AG04450 (cell line): ENCODE data around the gene L3HYPDH. TPM values are rescaled to one million over a fixed set of nuclear protein-coding genes. Genes with fewer than 3 reads are reported as not detected.

ENCODE experiments used
- CTCF ChIA-PET: fragments of 300-600, 350-600 bp; formaldehyde crosslinking; extraction: SDS; loops from one replicate; lab custom pipeline; 2022; ENCODE audit warnings: antibody characterized with exemption, inconsistent platforms; lab: Charles Lee
- POLR2A ChIA-PET: fragments of 350-600 bp; formaldehyde crosslinking; extraction: SDS; loops from one replicate; lab custom pipeline; 2021; ENCODE audit warnings: antibody characterized with exemption, inconsistent platforms; lab: Yijun Ruan, JAX
- DNase-seq: peaks from one replicate; pipeline ENCODE4 v3.0.0-alpha.2; 2011; ENCODE audit warnings: low read depth, low spot score
- H3K27ac ChIP-seq: one replicate; pipeline ENCODE4 v1.5.1; 2012; ENCODE audit warnings: low read depth, low read length, control low read depth
- H3K27me3 ChIP-seq: one replicate; pipeline ENCODE4 v1.6.0; 2012; ENCODE audit warnings: low read length; ENCODE audit not compliant: control insufficient read depth, insufficient read depth
- H3K4me3 ChIP-seq: 2 replicates; pipeline ENCODE4 v1.5.1; 2011; ENCODE audit warnings: mild to moderate bottlenecking, low read depth, low read length, control low read depth
- H3K9me3 ChIP-seq: 2 replicates; pipeline ENCODE4 v1.5.1; 2012; ENCODE audit warnings: low read length; ENCODE audit not compliant: control insufficient read depth, insufficient read depth
- CTCF ChIP-seq: IDR thresholded peaks from 2 replicates; pipeline ENCODE4 v1.5.1; 2011; ENCODE audit warnings: low read depth, low read length, control low read depth, inconsistent platforms
- polyA plus RNA-seq: library from polyadenylated mRNA; depleted of rRNA; stranded (reverse); fragments of >200 nt; gene quantifications from 2 replicates; pipeline ENCODE4 v1.2.3, GENCODE V29; 2011

The L3HYPDH gene
- polyA plus RNA-seq, 1 experiment, result 67.3 TPM

DNA sequence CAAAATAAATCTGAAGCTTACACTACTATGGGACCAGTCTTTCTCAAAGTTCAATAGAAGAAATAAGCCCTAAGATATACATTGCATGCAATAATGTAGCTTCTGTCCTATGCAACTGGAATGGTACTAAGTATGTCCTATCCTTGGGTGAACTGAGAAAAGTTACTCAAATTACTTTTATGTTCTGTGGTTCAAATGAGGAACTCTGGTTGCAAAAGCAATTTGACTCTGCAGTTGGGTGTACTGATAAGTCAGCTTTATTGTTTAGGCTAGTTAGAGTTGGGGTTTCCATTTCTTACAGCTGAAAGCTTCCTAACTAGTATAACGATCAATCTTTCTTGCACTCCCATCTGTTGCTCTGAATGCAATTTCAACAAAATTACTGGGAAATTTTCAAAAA lies 48.2 kb downstream of the L3HYPDH start:
- DNase-seq, result no peak
- ChIA-PET CTCF (interaction anchor here (1.5 kb wide), 1 partner anchor 8 kb away, joined by 7 read pairs; no protein-coding TSS in a partner anchor), POLR2A (no interaction called here)
- Histone ChIP-seq H3K27ac (no peak overlapping the region), H3K4me3 (no peak overlapping the region), H3K27me3 (no peaks in the 10 kb centered on the region), H3K9me3 (no peaks in the 10 kb centered on the region)
- no peak for TF ChIP-seq CTCF

- CTCF ChIA-PET, result interaction anchor here (1.5 kb wide), 1 partner anchor 9 kb away, joined by 7 read pairs; no protein-coding TSS in a partner anchor
- DNase-seq, result no peak
- POLR2A ChIA-PET, result interaction anchor here (0.6 kb wide), 1 partner anchor 42 kb away, joined by 3 read pairs; no protein-coding TSS in a partner anchor
Measured at GRCh38 chr14:59435101-59435500, 49.1 kb downstream of the L3HYPDH start.

GRCh38 chr14:59429790-59430189 lies 54.4 kb downstream of the L3HYPDH start:
- ChIA-PET CTCF (interaction anchor here (2.1 to 2.8 kb wide), 2 partner anchors 15 to 304 kb away, joined by 9 to 21 read pairs; no protein-coding TSS in a partner anchor), POLR2A (interaction anchor here (1.4 kb wide), 1 partner anchor 241 kb away, joined by 5 read pairs; the partner anchor contains the start of gene DAAM1)
- no peaks in the 10 kb centered on the region for H3K9me3 ChIP-seq
- H3K27ac ChIP-seq, result no peak overlapping the region
- TF ChIP-seq CTCF, result no peak
- no peak for DNase-seq
- H3K27me3 ChIP-seq, result no peaks in the 10 kb centered on the region
- no peak overlapping the region for H3K4me3 ChIP-seq

More at GRCh38 chr14:59435101-59435500, 49.1 kb downstream of the L3HYPDH start:
- no peak for TF ChIP-seq CTCF
- Histone ChIP-seq H3K27me3 (no peaks in the 10 kb centered on the region), H3K9me3 (no peaks in the 10 kb centered on the region), H3K27ac (no peak overlapping the region), H3K4me3 (no peak overlapping the region)

DNA sequence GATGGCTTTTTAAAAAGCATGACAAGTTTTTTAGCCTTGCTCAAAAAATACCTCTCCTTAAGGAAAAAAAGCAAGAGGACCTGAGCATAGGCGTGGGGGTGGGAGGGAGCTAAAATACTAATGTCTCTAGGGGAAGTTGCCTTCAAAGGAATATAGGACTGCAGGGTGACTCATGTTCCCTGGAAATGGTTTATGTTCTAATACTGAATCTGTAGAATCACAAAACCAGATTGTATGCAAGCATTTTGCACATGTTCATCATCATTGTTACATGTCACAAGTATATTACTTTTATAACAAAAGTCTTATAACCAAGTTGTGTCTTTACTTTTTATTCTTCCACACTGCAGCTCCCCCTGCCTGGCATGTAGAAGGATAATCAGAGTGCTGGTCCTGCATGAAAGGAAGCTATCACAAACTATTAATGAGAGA lies 55.6 kb downstream of the L3HYPDH start:
- ChIA-PET CTCF (interaction anchor here (0.7 to 2.8 kb wide), 13 partner anchors 9 to 306 kb away, joined by 3 to 21 read pairs (median 5); partner anchors contain the start of gene DAAM1), POLR2A (interaction anchor here (0.6 to 1.4 kb wide), 2 partner anchors 9 to 240 kb away, joined by 5 read pairs; partner anchors contain the start of gene DAAM1)
- peak; percentile 50 for TF ChIP-seq CTCF
- peak; percentile 32 for DNase-seq
- Histone ChIP-seq H3K27ac (no peak overlapping the region), H3K4me3 (no peak overlapping the region), H3K27me3 (no peaks in the 10 kb centered on the region), H3K9me3 (no peaks in the 10 kb centered on the region)
